Activated CD4-positive, alpha-beta T cell treated with anti-CD3 and anti-CD28 coated beads, Interleukin-2, amount 10 ng/mL, durations not matched to agents 7 days and 5 days (primary cell): Measurements from ENCODE around the gene PKP4. TPM values are rescaled to one million over a fixed set of nuclear protein-coding genes. Genes with fewer than 3 reads are reported as not detected.
A peak's percentile ranks its signal among the peaks of the same experiment; 100 is the strongest.

Experiments
- CTCF ChIA-PET: fragments of 350-600 bp; sonication (Branson Sonifier 250); formaldehyde crosslinking; loops from one replicate; lab custom pipeline; 2021; ENCODE audit warnings: antibody characterized with exemption; lab: Charles Lee
- POLR2A ChIA-PET: fragments of 350-600 bp; sonication (Branson Sonifier 250); formaldehyde crosslinking; loops from one replicate; lab custom pipeline; 2021; ENCODE audit warnings: antibody characterized with exemption; lab: Charles Lee
- DNase-seq: peaks from one replicate; pipeline ENCODE4 v3.0.0-alpha.2; 2020
- H3K27ac Mint-ChIP-seq: one replicate; pipeline ENCODE4 v1.8.0; 2021; ENCODE audit warnings: mild to moderate bottlenecking, moderate library complexity, mixed read lengths
- H3K27me3 Mint-ChIP-seq: one replicate; pipeline ENCODE4 v1.8.0; 2021; ENCODE audit warnings: mixed read lengths
- H3K36me3 Mint-ChIP-seq: one replicate; pipeline ENCODE4 v1.8.0; 2021; ENCODE audit warnings: low read depth, mixed read lengths
- H3K4me1 Mint-ChIP-seq: one replicate; pipeline ENCODE4 v1.8.0; 2021; ENCODE audit warnings: mixed read lengths
- H3K4me3 Mint-ChIP-seq: one replicate; pipeline ENCODE4 v1.8.0; 2021; ENCODE audit warnings: mild to moderate bottlenecking, moderate library complexity, mixed read lengths
- H3K9me3 Mint-ChIP-seq: one replicate; pipeline ENCODE4 v1.8.0; 2021; ENCODE audit warnings: mixed read lengths
- total RNA-seq, 2 experiments: library from RNA; stranded (reverse); gene quantifications; one replicate each; pipeline ENCODE4 v1.2.3, GENCODE V29; 2021

PKP4 gene
- total RNA-seq, 2 experiments from 2014 or later: 36.3 to 43.1 TPM

GRCh38 chr2:158658396-158658795 lies 201.6 kb downstream of the PKP4 start:
- Mint-ChIP-seq H3K27me3 (no peaks in the 10 kb centered on the region), H3K36me3 (no peaks in the 10 kb centered on the region), H3K9me3 (no peaks in the 10 kb centered on the region), H3K4me3 (no peak overlapping the region), H3K27ac (no peak overlapping the region), H3K4me1 (no peaks in the 10 kb centered on the region)
- ChIA-PET CTCF (interaction anchor here (0.6 kb wide), 1 partner anchor 304 kb away, joined by 3 read pairs; no protein-coding TSS in a partner anchor), POLR2A (no interaction called here)
- DNase-seq: no peak

DNA sequence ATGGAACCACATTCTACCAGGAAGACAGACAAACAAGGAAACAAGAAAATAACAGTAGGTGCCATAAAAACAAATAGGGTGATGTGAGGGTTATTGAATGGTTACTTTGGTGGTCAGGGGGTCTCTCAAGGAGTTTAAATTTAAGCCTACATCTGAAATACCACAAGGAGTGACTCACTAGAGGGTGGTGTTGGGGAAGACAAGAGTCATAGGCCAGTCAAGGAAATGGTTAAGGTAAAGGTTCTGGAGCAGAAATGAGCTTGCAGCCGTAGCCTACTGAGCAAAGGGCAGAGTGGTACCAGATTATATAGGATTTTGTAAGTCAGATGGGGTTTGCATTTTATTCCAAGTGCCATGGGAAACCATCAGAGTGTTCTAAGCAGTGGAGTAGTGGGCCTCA lies 202.7 kb downstream of the PKP4 start:
- H3K36me3 Mint-ChIP-seq: no peaks in the 10 kb centered on the region
- POLR2A ChIA-PET: no interaction called here
- no peaks in the 10 kb centered on the region for H3K4me1 Mint-ChIP-seq
- H3K9me3 Mint-ChIP-seq: no peaks in the 10 kb centered on the region
- H3K27ac Mint-ChIP-seq: peak overlapping the region; percentile 42
- no peak overlapping the region for H3K4me3 Mint-ChIP-seq
- no peaks in the 10 kb centered on the region for H3K27me3 Mint-ChIP-seq
- no peak for DNase-seq
- CTCF ChIA-PET: no interaction called here

DNA sequence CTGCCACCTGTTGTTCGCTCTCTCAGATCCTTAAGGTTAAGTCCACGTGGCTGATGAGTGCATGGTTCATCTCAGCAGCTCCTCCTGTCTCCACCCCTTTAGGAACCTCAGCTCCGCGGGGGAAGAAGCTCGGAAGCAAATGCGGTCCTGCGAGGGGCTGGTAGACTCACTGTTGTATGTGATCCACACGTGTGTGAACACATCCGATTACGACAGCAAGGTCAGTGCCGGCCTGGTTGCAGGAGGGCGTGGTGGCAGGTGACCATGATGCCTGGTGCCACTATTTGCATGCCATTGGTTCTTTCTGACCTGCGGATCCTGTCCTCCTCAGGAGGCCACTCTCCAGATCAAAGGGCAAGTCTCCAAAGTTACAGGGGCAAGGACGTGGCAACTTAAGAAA lies 204.5 kb downstream of the PKP4 start:
- ChIA-PET CTCF (no interaction called here), POLR2A (no interaction called here)
- H3K27ac Mint-ChIP-seq: no peak overlapping the region
- H3K4me1 Mint-ChIP-seq: no peaks in the 10 kb centered on the region
- H3K9me3 Mint-ChIP-seq: no peaks in the 10 kb centered on the region
- H3K27me3 Mint-ChIP-seq: no peaks in the 10 kb centered on the region
- no peak overlapping the region for H3K4me3 Mint-ChIP-seq
- H3K36me3 Mint-ChIP-seq: no peaks in the 10 kb centered on the region
- DNase-seq: no peak

- H3K27me3 Mint-ChIP-seq: no peaks in the 10 kb centered on the region
- H3K36me3 Mint-ChIP-seq: no peaks in the 10 kb centered on the region
- H3K27ac Mint-ChIP-seq: no peak overlapping the region
- H3K4me1 Mint-ChIP-seq: no peaks in the 10 kb centered on the region
- DNase-seq: no peak
- no peak overlapping the region for H3K4me3 Mint-ChIP-seq
- H3K9me3 Mint-ChIP-seq: no peaks in the 10 kb centered on the region
- ChIA-PET CTCF (no interaction called here), POLR2A (no interaction called here)
Observed at GRCh38 chr2:158662421-158662820, 205.7 kb downstream of the PKP4 start.

GRCh38 chr2:158663796-158664195 lies 207.0 kb downstream of the PKP4 start:
- H3K4me1 Mint-ChIP-seq: no peaks in the 10 kb centered on the region
- no peak overlapping the region for H3K27ac Mint-ChIP-seq
- ChIA-PET CTCF (no interaction called here), POLR2A (no interaction called here)
- DNase-seq: no peak
- no peaks in the 10 kb centered on the region for H3K9me3 Mint-ChIP-seq
- no peak overlapping the region for H3K4me3 Mint-ChIP-seq
- H3K36me3 Mint-ChIP-seq: no peaks in the 10 kb centered on the region
- no peaks in the 10 kb centered on the region for H3K27me3 Mint-ChIP-seq

- no peak overlapping the region for H3K27ac Mint-ChIP-seq
- H3K4me3 Mint-ChIP-seq: no peak overlapping the region
- DNase-seq: no peak
- H3K27me3 Mint-ChIP-seq: no peaks in the 10 kb centered on the region
- CTCF ChIA-PET: no interaction called here
- H3K4me1 Mint-ChIP-seq: no peaks in the 10 kb centered on the region
- H3K36me3 Mint-ChIP-seq: no peaks in the 10 kb centered on the region
- no peaks in the 10 kb centered on the region for H3K9me3 Mint-ChIP-seq
- POLR2A ChIA-PET: no interaction called here
Observed at GRCh38 chr2:158664987-158665386, 208.2 kb downstream of the PKP4 start.

DNA sequence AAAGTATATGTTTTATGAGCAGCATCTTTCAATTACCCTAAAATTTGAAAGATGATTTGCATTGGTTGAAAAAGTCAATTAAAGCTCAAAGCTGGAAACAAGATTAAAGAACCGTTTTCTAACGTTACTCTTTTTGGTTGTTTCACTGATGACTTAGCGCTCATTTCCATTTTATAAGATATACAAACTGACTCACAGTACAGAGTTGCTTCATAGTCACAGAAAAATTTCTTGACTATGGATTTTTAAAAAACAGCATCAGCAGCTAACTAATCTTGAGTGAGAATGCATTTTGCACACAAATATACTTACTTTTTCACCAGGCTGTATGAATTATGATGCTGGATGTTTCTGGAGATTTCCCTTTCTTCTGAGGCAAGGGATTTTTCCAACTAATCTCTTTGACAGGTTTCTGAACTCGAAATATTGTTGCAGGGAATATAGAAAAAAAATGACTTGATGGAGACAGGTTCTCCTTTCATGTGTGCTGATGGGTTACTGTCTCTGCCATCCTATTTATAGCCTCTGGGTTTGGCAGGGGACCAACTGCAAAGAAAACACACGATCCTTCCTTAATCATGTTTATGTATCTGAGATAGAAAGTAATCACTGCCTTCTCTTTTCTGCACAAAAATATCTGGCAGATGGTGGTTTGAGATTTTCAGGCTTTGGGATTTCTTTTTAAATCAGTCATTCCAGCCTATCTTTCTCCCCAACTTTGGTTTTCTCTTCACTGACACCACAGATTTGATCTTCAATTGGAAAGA lies 209.0 kb downstream of the PKP4 start:
- POLR2A ChIA-PET: no interaction called here

DNA sequence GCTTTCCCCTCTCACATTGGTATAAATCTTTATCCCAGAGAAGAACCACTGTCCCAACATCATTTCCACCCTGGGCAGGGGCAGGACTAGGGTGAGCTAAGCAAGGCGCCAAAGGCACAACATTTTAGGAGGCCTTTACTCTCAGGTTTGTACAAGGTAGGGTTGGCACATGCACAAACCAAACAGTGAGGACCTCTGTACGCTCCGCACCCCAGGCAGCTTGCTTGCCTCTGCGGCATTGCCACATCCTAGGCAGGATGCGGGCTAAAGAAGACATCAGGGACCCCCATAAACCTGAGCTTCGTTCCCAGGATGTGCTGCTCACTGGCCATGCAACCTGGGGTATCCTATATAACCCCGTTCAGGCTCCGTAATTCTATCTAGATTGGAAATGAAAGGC lies 210.2 kb downstream of the PKP4 start:
- DNase-seq: no peak
- ChIA-PET CTCF (interaction anchor here (0.5 to 1.3 kb wide), 5 partner anchors 9 to 78 kb away, joined by 3 to 5 read pairs (median 3); no protein-coding TSS in a partner anchor), POLR2A (no interaction called here)
- Mint-ChIP-seq H3K27ac (no peak overlapping the region), H3K4me1 (no peaks in the 10 kb centered on the region), H3K9me3 (no peaks in the 10 kb centered on the region), H3K4me3 (no peak overlapping the region), H3K36me3 (no peaks in the 10 kb centered on the region), H3K27me3 (no peaks in the 10 kb centered on the region)

More for the DNA sequence above, 209.0 kb downstream of the PKP4 start:
- Mint-ChIP-seq H3K4me3 (no peak overlapping the region), H3K27ac (no peak overlapping the region), H3K4me1 (no peaks in the 10 kb centered on the region), H3K27me3 (no peaks in the 10 kb centered on the region), H3K36me3 (no peaks in the 10 kb centered on the region), H3K9me3 (no peaks in the 10 kb centered on the region)
- no peak for DNase-seq
- CTCF ChIA-PET: interaction anchor here (0.6 to 0.8 kb wide), 2 partner anchors 18 to 425 kb away, joined by 3 read pairs; no protein-coding TSS in a partner anchor

GRCh38 chr2:158667586-158667985 lies 210.8 kb downstream of the PKP4 start:
- H3K4me1 Mint-ChIP-seq: no peaks in the 10 kb centered on the region
- ChIA-PET POLR2A (no interaction called here), CTCF (interaction anchor here (0.6 to 1.3 kb wide), 3 partner anchors 9 to 78 kb away, joined by 3 to 4 read pairs (median 3); no protein-coding TSS in a partner anchor)
- H3K9me3 Mint-ChIP-seq: no peaks in the 10 kb centered on the region
- H3K27me3 Mint-ChIP-seq: no peaks in the 10 kb centered on the region
- no peak overlapping the region for H3K27ac Mint-ChIP-seq
- DNase-seq: no peak
- H3K36me3 Mint-ChIP-seq: no peaks in the 10 kb centered on the region
- H3K4me3 Mint-ChIP-seq: no peak overlapping the region

DNA sequence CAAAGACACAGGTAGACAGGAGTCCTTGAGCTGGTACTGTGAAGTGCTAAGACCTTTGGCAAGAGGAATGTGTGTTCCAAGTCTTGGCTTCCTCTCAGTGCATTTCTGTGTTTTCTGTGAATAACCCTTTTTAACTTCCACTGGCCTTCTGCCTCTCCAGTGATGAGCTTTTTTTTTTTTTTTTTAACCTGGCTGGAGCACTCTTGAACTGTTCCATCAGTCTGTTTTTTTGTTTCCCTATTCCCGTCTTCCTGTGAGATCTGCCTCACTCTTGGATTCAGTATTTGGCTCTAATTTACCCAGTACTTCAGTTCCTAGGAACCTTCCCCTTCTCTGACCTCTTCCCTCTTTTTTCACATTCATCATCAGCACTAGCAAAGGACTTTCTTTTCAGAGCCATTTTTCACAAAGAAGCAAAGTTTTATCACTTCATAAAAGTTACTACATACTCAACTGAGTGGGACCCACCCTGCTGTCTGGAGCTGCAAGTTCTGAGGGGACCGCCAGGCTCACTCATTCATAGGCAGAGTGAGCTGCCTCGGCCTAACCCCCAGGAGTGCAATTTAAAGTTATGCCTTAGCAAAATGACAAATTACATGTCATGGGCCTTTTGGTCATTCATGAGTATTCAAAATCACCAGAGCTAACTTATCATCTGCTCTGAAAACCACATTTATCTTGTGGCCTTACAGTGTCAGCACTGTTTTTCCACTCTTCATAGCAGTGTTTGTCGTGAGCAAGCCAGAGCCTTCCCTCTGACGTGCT lies 211.4 kb downstream of the PKP4 start:
- Mint-ChIP-seq H3K4me3 (no peak overlapping the region), H3K9me3 (no peaks in the 10 kb centered on the region), H3K36me3 (no peaks in the 10 kb centered on the region), H3K4me1 (no peaks in the 10 kb centered on the region), H3K27me3 (no peaks in the 10 kb centered on the region), H3K27ac (no peak overlapping the region)
- ChIA-PET CTCF (interaction anchor here (0.9 to 1.3 kb wide), 2 partner anchors 8 to 17 kb away, joined by 3 to 4 read pairs; no protein-coding TSS in a partner anchor), POLR2A (interaction anchor here (0.5 kb wide), 1 partner anchor 383 kb away, joined by 4 read pairs; no protein-coding TSS in a partner anchor)
- DNase-seq: no peak

GRCh38 chr2:158670292-158670691 lies 213.5 kb downstream of the PKP4 start:
- no peak overlapping the region for H3K27ac Mint-ChIP-seq
- CTCF ChIA-PET: no interaction called here

DNA sequence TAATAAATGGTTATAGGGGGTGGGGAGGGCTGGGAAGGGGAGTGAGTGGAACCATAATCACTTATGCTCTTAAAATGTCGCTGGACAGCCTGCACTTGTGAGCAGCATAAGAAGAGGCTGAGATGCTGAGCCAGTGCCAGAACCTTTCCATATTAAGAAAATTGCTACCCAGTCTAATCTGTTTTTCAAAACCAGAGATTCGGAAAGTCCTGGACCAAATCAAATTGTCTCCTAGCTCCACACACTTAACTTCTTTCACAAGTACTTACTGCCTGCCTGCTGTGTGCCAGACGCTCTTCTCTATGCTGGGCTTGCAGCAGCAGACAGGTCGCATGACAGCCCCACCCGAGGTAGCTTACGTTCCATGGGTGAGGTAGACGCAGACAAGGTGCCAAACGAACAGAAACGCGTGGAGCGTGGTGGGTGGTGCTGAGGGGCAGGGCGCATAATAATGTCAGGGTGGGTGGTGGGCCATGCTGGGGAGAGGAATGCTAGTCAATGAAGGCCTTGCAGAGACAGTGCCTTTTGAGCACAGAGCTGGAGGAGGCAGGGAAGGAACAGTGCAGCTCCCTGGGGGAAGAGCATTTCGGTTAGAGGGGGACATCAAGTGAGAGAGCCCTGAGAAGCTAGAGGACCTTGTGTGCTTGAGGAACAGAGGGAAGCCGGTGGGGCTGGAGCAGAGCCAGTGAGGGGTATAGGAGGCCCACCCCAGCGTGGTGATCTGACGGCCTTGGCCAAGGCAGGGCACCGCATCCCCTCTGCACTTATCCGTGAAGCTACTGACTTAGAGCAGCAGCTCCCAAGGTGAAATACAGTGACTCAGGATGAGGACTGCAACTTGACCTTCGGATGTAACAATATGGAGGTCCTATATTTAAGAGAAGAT lies 214.9 kb downstream of the PKP4 start:
- Mint-ChIP-seq H3K4me1 (no peaks in the 10 kb centered on the region), H3K4me3 (no peak overlapping the region), H3K27ac (no peak overlapping the region), H3K27me3 (no peaks in the 10 kb centered on the region), H3K36me3 (no peaks in the 10 kb centered on the region), H3K9me3 (no peaks in the 10 kb centered on the region)
- ChIA-PET POLR2A (no interaction called here), CTCF (interaction anchor here (1.2 kb wide), 1 partner anchor 11 kb away, joined by 3 read pairs; no protein-coding TSS in a partner anchor)
- no peak for DNase-seq

More at GRCh38 chr2:158670292-158670691, 213.5 kb downstream of the PKP4 start:
- Mint-ChIP-seq H3K27me3 (no peaks in the 10 kb centered on the region), H3K4me1 (no peaks in the 10 kb centered on the region), H3K36me3 (no peaks in the 10 kb centered on the region), H3K9me3 (no peaks in the 10 kb centered on the region), H3K4me3 (no peak overlapping the region)
- no peak for DNase-seq
- POLR2A ChIA-PET: no interaction called here
